Stimulated activated naive CD8-positive, alpha-beta T cell treated with anti-CD3 and anti-CD28 coated beads, Interleukin-15, Interleukin-2, amounts not matched to agents 100 U/mL and 50 U/mL, for 24 hours (primary cell): ENCODE data around the gene ZFYVE9.
"Not testable (repeated sequence)": the region's sequence is repeated elsewhere in the genome, so short reads cannot be mapped to it uniquely, and the experiment has no call there.

Experiments used
- ATAC-seq: fragments of 150-1000 bp; cut with Tn5 transposase; one replicate; pipeline ENCODE4 v1.10.0; 2021
- DNase-seq: peaks from one replicate; pipeline ENCODE4 v3.0.0; 2021

The ZFYVE9 gene, protein sequence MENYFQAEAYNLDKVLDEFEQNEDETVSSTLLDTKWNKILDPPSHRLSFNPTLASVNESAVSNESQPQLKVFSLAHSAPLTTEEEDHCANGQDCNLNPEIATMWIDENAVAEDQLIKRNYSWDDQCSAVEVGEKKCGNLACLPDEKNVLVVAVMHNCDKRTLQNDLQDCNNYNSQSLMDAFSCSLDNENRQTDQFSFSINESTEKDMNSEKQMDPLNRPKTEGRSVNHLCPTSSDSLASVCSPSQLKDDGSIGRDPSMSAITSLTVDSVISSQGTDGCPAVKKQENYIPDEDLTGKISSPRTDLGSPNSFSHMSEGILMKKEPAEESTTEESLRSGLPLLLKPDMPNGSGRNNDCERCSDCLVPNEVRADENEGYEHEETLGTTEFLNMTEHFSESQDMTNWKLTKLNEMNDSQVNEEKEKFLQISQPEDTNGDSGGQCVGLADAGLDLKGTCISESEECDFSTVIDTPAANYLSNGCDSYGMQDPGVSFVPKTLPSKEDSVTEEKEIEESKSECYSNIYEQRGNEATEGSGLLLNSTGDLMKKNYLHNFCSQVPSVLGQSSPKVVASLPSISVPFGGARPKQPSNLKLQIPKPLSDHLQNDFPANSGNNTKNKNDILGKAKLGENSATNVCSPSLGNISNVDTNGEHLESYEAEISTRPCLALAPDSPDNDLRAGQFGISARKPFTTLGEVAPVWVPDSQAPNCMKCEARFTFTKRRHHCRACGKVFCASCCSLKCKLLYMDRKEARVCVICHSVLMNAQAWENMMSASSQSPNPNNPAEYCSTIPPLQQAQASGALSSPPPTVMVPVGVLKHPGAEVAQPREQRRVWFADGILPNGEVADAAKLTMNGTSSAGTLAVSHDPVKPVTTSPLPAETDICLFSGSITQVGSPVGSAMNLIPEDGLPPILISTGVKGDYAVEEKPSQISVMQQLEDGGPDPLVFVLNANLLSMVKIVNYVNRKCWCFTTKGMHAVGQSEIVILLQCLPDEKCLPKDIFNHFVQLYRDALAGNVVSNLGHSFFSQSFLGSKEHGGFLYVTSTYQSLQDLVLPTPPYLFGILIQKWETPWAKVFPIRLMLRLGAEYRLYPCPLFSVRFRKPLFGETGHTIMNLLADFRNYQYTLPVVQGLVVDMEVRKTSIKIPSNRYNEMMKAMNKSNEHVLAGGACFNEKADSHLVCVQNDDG (N-terminal part only)

DNA sequence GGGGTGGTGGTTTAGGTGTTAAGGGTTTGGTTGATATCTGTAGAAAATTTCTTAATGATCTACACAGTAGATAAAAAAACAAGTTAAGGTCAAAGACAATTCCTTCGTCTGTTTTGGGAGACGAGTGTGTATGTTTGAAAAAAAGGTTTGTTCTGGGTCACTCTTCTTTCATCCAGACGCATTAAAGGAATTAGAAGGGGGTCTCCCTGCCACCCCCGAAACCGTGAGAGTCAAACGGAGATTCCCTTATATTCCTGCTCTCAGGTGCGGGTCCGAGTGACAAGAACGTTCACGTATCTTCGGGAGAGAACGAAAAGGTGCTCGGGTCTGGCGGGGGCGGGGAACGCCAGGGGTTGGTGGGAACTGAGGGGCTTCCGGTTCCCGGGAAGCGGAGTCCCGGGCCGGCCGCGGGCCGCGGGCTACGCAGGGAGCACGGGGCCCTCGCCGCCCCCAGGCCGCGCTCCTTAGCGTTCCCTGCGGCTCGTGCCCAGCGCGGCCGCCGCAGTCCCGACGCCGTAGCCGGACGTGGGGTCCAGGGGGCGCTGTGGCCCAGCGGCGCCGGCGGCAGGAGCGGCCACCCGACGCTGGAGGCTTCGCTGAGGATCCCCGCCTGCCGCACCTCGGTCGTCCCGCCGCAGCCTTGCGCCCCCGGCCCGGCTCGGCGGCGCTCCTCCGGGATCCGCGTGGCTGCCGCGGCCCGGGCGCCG lies at the start of gene ZFYVE9:
TSS of gene ZFYVE9 (plus strand) at position 577 of the 707 bp plus-strand sequence. CDS start 91,118 bp downstream, outside the sequence.
- ATAC-seq (peak; percentile 65), DNase-seq (peak; percentile 81)

DNA sequence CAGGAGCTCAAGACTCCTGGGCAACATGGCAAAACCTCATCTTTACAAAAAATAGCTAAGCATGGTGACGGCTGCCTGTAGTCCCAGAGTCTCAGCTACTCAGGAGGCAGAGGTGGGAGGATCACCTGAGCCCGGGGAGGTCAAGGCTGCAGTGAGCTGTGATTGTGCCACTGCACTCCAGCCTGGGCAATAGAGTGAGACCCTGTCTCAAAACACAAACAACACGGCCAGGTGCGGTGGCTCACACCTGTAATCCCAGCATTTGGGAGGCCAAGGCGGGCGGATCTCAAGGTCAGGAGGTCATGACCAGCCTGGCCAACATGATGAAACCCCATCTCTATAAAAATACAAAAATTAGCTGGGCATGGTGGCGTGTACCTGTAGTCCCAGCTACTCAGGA lies 47.6 kb upstream of the ZFYVE9 start:
- ATAC-seq, DNase-seq: not testable (repeated sequence)

DNA sequence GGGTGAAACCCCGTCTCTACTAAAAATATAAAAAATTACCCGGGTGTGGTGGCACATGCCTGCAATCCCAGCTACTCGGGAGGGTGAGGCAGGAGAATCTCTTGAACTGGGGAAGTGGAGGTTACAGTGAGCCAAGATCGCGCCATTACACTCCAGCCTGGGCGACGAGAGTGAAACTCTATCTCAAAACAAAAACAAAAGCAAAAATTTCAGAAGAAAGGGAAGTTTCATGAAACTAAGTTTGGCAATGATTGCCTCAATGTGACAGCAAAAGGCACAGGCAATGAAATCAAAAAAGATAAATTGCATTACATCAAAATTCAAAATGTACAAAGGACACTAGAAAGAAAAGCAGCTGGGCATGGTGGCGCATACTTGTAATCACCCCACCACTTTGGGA lies 45.7 kb upstream of the ZFYVE9 start:
- ATAC-seq (no peak), DNase-seq (no peak)

DNA sequence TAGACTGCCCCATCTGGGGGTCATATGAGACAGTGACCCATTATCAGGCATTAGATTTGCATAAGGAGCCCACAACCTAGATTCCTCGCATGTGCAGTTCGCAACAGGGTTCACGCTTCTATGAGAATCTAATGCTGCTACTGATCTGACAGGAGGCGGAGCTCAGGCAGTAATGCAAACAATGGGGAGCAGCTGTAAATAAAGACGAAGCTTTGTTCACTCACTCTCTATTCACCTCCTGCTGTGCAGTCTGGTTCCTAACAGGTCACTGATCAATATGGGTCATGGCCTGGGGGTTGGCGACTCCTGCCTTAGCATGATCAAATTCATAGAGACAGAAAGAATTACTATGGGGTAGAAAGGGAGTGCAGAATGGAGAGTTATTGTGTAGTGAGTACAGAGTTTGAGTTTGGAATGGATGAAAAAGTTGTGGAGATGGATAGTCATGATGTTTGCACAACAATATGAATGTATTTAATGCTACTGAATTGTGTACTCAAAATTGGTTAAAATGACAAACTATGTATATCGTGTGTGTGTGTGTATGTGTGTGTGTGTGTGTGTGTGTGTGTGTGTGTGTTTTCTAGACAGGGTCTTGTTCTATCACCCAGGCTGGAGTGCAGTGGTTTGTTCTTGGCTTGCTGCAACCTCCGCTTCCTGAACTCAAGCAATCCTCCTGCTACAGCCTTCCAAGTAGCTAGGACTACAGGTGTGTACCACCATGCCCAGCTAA lies 43.6 kb upstream of the ZFYVE9 start:
- DNase-seq, result no peak
- no peak for ATAC-seq

DNA sequence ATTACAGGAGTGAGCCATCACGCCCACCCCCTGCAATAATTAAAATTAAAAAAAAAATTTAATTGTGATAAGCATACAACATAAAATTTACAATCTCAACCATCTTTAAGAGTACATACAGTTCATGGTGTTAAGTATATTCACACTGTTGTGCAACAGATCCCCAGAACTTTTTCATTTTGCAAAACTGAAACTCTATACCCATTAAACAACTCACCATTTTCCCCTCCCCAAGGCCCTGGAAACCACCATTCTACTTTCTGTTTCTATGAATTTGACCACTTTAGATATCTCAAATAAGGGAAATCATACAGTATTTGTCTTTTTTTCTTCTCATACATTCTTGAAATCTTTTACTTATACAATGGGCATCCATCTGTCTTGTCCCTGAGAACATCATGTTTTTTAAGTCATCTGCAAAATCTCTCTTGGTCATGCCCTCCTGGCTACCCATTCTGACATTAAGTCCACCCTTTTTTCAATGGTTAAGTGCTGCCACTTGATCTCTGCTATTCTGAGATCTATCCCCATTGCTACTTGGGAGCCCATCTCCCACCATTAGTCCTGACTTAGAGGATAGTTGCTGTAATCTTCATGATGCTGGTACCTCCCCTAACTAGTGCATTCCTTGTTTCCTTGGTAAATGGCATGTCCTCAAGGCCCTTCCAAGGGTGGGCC lies 39.4 kb upstream of the ZFYVE9 start:
- no peak for DNase-seq
- peak; percentile 59 for ATAC-seq

DNA sequence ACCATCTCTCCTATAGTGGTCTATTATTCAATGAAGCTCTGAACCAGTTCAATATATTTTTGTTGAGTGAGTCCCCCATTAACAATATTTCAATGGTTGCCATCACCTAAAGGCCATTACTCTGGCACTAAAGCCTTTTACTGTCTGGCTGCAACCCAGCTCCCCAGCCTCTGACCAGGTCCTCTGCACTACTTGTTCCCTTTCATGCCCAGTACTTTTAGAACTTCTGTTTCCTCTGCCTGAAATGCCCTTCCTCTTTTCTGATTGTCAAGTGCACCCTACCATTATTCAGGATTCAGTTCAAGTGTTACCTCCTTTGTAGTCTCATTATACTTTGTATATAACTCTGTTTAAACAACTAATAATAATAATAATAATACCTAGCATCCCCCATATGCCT lies 30.4 kb upstream of the ZFYVE9 start:
- no peak for ATAC-seq
- DNase-seq, result no peak

DNA sequence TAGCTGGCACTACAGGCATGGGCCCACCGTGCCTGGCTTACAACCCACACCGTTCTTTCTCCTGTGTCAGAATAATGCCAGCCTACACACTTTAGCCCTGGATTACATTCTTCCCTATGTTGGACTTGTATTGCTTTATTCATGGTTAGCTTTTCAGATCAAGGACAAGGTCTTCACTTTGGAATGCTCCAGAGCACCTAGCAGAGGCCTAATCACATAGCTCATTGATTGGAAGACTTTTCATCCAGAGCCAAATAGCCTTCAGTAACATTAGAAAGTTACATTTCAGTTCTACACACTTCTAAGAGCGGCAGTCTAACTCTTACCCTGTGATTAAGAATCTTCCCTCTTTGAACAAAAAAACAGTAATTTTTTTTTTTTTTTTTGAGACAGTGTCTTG lies 29.4 kb upstream of the ZFYVE9 start:
- DNase-seq (no peak), ATAC-seq (no peak)

DNA sequence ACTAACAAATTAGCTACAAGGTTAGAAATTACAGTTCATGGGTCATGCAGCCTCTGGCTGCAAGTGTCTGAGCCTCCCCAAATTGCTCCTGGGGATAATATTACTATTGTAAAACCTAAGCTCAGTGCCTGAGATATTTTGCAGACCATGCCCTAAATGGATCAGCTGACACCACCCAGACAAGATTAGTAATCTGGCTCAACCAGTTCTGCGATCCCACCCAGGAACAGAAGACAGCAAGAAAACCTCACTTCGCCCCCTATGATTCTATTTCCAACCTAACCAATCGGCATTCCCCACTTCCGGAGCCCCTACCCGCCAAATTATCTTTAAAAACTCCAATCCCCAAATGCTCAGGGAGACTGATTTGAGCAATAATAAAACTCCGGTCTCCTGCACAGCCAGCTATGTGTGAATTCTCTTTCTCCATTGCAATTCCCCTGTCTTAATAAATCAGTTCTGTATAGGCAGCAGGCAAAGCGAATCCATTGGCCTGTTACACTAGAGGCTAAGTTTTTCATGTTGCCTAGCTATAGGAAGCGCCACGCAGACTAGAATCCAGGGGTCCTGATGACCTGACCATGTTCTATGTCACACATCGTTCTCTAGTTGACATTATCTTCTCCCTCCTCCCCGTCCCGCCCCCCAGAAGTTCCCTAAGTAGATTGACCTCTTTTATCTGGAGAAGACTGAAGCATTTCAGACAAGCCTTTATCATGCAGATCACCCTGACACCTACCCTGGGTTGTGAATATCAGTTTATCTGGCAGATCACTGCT lies 22.4 kb upstream of the ZFYVE9 start:
- ATAC-seq (no peak), DNase-seq (no peak)

DNA sequence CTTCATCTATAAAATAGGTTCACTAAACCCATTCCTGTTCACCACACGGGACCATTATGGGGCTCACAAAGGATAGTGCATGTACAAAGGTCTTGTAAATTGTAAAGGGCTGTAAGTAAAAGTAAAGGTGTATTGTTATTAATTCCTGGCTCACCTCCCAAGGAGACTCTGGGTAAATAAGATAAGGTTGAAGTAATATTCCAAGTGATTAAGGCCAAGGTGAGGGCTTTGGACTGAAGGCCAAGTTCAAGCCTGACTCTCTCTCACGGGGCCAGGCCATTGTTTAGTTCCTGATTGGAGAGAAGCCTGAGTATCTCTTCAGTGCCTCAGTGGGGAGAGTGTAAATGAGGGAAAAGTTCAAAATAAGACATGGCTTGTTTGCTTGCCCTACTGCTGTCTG lies 19.5 kb upstream of the ZFYVE9 start:
- DNase-seq (no peak), ATAC-seq (no peak)

DNA sequence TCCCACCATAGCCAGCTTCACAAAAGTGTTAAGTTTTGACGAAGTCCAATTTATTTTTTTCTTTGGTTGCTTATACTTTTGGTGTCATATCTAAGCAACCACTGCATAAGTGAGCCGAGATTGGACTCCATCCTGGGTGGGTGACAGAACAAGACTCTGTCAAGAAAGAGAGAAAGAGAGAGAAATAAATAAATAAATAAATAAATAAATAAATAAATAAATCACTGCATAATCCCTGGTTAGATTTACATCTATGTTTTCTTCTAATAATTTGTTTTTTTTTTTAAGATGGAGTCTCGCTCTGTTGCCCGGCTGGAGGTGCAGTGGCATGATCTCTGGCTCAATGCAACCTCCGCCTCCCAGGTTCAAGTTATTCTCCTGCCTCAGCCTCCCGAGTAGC lies 18.3 kb upstream of the ZFYVE9 start:
- no peak for ATAC-seq
- no peak for DNase-seq

DNA sequence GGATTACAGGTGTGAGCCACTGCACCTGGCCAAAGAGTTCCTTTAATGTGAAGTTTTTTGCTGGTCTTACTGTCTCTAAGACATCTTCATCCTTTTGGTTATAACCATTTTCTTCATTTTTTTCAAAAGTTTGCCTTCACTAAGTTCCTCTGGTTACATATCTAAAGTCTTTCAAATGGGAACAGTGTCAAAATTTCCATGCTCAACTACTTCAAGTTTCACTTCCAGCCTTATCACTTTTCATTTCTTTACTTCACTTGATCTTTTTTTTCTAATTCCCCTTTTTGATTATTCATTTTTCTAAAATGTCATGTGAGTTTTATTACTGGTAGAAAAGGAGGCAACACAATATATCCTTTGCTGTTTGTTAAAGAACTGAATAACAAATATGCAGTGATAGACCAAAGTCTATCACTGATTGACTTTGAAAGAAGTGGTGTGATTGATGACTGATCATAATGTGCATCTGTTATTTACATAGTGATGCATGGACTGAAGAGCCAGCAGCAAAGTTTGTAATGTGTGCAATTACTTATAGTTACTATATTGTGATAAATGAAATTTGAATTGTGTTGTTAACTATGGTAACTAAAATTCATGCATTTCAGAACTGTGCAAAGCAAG lies 16.0 kb upstream of the ZFYVE9 start:
- ATAC-seq (no peak), DNase-seq (no peak)

DNA sequence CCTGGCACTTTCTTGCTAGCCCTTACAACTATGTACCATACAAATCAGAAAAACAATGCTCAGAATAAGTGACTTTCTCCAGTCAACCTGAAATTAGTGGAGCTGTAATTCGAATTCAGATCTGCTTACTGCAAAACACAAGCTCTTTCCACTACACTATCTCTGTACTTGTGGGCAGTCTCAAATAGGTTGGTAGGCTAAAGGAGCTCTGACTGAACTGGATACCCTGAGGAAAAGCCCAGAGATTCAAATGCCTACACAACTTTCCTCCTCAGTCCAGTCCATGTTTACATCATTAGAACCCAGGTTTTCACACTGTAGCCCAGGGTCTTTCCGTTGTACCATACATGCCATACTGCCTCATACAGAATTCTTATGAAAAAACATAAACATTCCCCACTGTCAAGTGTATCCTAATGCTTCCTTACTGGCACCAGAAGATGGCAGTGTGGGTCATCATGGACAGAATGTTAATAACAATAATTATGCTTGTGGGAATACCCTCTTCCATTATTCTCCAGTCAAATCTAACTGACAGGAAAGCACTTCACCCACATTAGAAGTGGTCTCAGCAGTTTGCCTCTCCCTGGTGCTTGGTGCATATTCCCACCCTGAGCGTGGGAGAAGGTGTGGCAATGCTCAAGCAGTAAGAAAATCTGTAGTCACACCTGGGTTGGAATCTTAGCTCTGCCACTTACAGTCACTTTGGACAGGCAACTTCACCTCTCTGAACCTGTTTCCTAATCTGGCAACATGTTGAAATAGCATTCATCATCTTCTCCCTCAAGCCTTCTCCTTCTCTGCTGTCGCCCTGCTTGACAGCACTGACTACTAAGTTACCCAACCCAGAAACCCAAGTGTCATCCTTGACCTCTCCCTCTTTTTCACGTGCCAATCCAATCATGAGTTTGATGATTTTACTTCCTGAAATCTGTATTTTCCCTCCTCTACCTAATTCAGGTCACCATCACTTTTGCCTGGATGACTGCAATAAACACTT lies 14.4 kb upstream of the ZFYVE9 start:
- ATAC-seq, result peak; percentile 43
- peak; percentile 17 for DNase-seq

DNA sequence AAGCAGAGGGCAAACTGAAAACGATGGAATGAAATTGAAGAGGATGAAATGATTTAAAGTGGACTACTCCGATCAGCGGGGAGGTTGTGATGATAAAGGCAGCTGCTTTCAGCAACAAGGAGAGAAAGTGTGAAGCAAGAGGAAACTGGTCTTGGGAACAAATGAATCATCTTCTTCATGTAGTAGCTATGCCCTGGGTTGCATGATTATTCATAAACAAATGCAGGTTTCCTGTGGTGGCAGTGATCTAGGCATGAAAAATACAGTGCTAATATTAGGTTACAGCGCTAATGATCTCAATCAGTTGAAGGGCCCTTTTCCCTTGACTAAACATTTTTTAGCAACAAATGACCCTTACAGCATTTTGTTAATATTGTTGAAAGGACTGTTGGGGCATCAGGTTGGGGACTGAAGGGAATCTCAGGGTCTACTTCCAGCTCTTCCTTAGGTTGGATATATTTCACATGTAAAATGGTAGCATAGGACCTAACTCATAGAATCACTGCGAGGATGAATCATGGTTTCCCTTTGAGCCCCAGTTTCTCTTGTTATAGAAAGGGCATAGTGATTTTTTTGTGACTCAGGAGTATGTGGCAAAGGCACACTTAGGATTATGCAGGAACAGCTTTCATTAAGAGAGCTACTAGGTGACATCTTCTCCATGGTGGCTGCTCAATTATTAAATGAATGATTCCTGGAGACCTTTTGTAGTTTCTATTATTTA lies 1.9 kb upstream of the ZFYVE9 start:
- DNase-seq (peak; percentile 20), ATAC-seq (peak; percentile 71)

DNA sequence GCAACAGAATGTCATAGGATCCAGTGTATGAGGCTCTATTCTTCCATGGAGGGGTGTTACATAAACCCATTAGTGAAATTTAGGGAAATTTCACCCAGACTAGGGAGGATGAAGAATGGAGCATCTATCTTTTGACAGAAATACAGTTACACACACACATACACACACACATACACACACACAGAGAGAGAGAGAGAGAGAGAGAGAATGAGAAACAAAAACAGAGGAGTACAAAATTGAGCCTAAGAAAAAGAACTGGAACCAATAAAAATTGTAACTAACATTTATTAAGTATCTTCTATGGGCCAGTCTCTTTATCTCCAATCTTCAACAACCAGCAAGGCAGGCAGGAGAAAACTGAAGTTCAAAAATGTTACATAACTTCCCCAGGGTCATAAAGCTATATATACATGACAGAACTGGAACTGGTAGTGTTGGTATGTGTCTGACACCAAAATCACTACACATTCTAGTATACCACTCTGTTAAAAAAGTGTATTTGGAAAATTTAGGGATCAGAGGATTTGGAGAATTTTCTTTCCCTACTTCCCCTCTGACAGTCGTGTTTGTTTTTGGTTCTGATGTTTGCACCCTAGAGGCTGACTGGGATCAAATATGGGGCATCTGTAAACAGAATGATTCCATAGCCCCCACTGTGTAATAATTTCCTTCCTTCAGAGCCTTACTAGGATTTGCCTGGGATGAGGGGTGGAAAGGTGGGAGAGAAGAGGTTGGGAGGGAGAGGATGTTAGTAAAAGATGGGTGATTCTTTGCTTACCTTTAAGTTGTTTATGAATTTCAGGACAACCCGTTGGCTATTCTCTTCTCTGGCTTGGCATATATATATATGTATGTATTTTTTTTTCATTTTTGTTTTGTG lies 1.0 kb upstream of the ZFYVE9 start:
- no peak for DNase-seq
- ATAC-seq, result no peak

DNA sequence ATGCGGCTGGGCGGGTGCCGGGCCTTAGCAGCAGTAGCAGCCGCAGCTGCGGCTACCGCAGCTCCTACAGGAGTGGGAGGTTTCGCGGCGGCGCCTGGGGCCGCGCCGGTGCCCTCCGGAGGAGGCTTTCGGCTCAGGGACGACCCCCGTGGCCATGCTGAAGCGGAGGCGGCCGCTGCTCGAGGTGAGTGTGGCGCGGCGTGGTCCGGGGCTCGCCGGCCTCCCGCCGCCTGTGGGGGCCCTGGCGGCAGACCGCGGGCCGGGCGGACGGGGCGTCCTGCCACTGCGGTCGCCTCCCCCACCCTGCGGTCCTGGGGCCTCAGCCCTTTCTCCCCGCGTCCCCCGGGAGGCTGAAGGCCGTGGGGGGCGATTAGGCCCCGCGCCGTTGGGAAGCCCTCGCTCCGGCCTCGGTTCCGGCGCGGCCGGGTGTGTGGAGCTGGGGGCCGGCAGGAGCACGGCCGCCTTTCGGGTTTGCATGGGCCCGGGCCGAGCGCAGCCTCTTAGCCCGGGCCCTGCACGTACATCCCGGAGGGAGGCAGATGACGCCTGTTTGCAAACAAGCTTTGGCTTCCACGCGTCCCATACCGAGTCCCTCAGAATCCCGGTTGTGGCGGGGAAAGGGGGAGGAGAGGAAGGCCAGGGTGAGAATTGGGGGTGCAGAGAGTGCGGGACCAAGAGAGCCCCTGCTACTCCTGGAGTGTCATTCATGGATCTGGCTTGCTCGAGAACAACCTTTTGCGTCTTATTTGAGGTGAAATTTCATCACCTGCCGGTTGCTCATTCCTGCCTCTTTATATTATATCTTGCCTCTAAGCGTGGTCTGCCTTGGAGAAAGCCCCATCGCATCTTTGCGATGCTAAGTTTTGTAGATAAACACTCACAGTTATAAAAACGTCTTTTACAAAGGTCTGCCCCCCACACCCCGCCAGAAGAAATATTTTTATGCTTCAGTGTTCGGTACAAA lies 613 bp downstream of the ZFYVE9 start:
- peak; percentile 53 for DNase-seq
- peak; percentile 47 for ATAC-seq
